Breast epithelium (tissue), 4 donors: ENCODE data around the gene PRPS1L1. TPM values are rescaled to one million over a fixed set of nuclear protein-coding genes. Genes with fewer than 3 reads are reported as not detected.

Experiments used
- DNase-seq, 2 donors: peaks; one replicate each; pipeline ENCODE4 v3.0.0-alpha.2; 2019; ENCODE audit warnings: low spot score in 2 of 2
- H3K27ac ChIP-seq, 2 donors: fragments of 200-600 bp; sonication (generic) in 1 of 2; one replicate each; pipeline ENCODE4 v1.5.1; 2016 to 2019; ENCODE audit warnings: mild to moderate bottlenecking in 1 of 2
- H3K27me3 ChIP-seq, 2 donors: fragments of 200-600 bp; sonication (generic) in 1 of 2; one replicate each; pipeline versions ENCODE4 v1.5.1 to v1.6.0; 2017 to 2019; ENCODE audit warnings: control low read depth in 1 of 2, mild to moderate bottlenecking in 1 of 2
- H3K36me3 ChIP-seq: fragments of 200-600 bp; one replicate; pipeline ENCODE4 v1.5.1; 2019
- H3K4me1 ChIP-seq, 2 donors: fragments of 200-600 bp; sonication (generic); one replicate each; pipeline ENCODE4 v1.5.1; 2016 to 2019; ENCODE audit warnings: control low read depth in 1 of 2
- H3K4me3 ChIP-seq, 3 donors: fragments of 200-600 bp; sonication (generic); 1 replicate in 2 of 3; 2 replicates in 1 of 3; pipeline ENCODE4 v1.5.1; 2016 to 2019; ENCODE audit warnings: mild to moderate bottlenecking in 3 of 3, moderate library complexity in 2 of 3
- H3K9me3 ChIP-seq, 2 donors: fragments of 200-600 bp; sonication (generic) in 1 of 2; one replicate each; pipeline ENCODE4 v1.5.1; 2016 to 2019; ENCODE audit warnings: control low read depth in 1 of 2
- POLR2A ChIP-seq: fragments of 450-650 bp; IDR thresholded peaks from one replicate; pipeline ENCODE4 v1.6.1; 2016; ENCODE audit warnings: antibody characterized with exemption, mild to moderate bottlenecking, moderate library complexity
- POLR2AphosphoS5 ChIP-seq, 3 donors: sonication (generic); formaldehyde crosslinking; IDR thresholded peaks; one replicate each; pipeline ENCODE4 v1.6.1; 2017; ENCODE audit warnings: antibody characterized with exemption in 3 of 3
- intact Hi-C: fragments of 100-400 bp; cut with DNase I; formaldehyde crosslinking; loops from one replicate; pipeline ENCODE4 v1.15.1; 2023; ENCODE audit warnings: low total_unique reads
- total RNA-seq, 3 donors: library from RNA; depleted of rRNA; stranded (reverse); fragments of >200 nt; gene quantifications; one replicate each; pipeline ENCODE4 v1.1.0, GENCODE V29; 2016
- TF ChIP-seq, protein P1 (sequence below), 3 donors: fragments of 450-650 bp; IDR thresholded peaks; one replicate each; pipeline ENCODE4 v1.5.1; 2016 to 2017; ENCODE audit warnings: antibody characterized with exemption in 3 of 3, mild to moderate bottlenecking in 3 of 3, moderate library complexity in 3 of 3

PRPS1L1 gene
- total RNA-seq: not detected

DNA sequence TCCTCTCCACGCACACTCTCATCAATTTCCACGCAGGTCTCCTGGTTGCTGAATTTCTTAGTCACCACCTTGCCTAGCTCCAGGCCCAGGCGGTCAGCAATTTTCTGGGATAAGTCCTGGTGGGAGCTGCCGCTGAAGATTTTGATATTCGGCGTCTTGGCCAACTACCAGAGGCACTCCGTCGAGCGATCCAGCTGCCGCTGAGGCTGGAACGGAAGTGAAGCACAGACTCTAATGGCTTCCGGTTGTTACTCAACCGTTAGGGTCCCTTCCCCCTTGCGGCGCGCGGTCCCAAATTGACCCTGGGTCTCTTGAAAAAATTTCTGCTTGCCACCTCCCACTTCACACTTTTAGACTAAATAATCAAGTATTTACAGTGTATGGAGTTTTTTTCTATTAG, at the start of gene PRPS1L1:
PRPS1L1 (minus strand) TSS at position 219 of the 400 bp plus-strand sequence.
- Histone ChIP-seq H3K27ac (no peak within 1 kb of the TSS), H3K4me3 (no peak within 1 kb of the TSS), H3K27me3 (no peaks in the 10 kb centered on the region), H3K9me3 (no peaks in the 10 kb centered on the region), H3K36me3 (no peaks in the 10 kb centered on the region), H3K4me1 (no peaks in the 10 kb centered on the region)
- DNase-seq: no peak
- intact Hi-C loops: no loop called here
- TF ChIP-seq POLR2AphosphoS5 (IDR thresholded peaks at IDR 0.05) (no peak), POLR2A (no peak)
- TF ChIP-seq, protein P1, sequence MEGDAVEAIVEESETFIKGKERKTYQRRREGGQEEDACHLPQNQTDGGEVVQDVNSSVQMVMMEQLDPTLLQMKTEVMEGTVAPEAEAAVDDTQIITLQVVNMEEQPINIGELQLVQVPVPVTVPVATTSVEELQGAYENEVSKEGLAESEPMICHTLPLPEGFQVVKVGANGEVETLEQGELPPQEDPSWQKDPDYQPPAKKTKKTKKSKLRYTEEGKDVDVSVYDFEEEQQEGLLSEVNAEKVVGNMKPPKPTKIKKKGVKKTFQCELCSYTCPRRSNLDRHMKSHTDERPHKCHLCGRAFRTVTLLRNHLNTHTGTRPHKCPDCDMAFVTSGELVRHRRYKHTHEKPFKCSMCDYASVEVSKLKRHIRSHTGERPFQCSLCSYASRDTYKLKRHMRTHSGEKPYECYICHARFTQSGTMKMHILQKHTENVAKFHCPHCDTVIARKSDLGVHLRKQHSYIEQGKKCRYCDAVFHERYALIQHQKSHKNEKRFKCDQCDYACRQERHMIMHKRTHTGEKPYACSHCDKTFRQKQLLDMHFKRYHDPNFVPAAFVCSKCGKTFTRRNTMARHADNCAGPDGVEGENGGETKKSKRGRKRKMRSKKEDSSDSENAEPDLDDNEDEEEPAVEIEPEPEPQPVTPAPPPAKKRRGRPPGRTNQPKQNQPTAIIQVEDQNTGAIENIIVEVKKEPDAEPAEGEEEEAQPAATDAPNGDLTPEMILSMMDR (IDR thresholded peaks at IDR 0.05): no peak

DNA sequence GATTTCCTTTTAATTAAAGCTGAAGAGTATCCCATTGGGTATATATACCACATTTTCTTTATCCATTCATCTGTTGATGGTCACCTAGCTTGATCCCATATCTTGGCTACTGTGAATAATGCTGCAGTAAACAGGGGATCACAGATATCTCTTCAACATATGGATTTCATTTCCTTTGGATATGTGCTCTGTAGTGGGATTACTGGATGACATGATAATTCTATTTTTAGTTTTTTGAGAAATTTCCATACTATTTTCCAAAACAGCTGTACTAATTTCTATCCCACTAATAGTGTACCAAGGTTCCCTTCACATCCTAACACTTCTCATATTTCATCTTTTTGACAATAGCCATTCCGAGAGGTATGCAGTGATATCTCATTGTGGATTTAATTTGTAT, 48.8 kb upstream of the PRPS1L1 start:
- H3K9me3 ChIP-seq: peaks cover 0 to 5% of the 10 kb centered on the region in 2 donors
- H3K4me1 ChIP-seq: no peaks in the 10 kb centered on the region
- no peak for TF ChIP-seq POLR2A
- TF ChIP-seq, protein P1 (IDR thresholded peaks at IDR 0.05): no peak
- TF ChIP-seq POLR2AphosphoS5 (IDR thresholded peaks at IDR 0.05): no peak
- no peaks in the 10 kb centered on the region for H3K36me3 ChIP-seq
- no peaks in the 10 kb centered on the region for H3K27me3 ChIP-seq
- DNase-seq: no peak
- intact Hi-C loops: no loop called here
- H3K27ac ChIP-seq: no peak overlapping the region
- no peak overlapping the region for H3K4me3 ChIP-seq

DNA sequence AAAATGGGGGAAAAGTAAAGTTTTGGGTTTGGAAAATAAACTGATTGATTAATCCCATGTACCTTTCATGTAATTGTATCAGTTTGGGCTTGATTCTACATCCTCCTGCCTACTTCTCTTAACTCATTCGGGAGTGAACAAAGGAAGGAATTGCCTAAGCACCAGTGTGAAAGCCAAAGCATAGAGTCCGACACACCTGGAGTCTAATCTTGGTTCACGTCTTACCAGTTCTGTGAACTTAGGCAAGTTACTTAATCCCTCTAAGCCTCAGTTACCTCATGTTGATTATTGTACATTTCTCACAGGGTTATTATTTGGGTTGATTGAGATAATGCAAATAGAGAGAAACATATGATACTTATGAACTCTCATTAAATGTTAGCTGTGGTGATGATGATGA, 41.1 kb upstream of the PRPS1L1 start:
- no peaks in the 10 kb centered on the region for H3K4me1 ChIP-seq
- no peaks in the 10 kb centered on the region for H3K36me3 ChIP-seq
- H3K4me3 ChIP-seq: no peak overlapping the region
- no peaks in the 10 kb centered on the region for H3K9me3 ChIP-seq
- H3K27ac ChIP-seq: no peak overlapping the region
- DNase-seq: no peak
- intact Hi-C loops: no loop called here
- TF ChIP-seq, protein P1 (IDR thresholded peaks at IDR 0.05): no peak
- TF ChIP-seq POLR2A (no peak), POLR2AphosphoS5 (IDR thresholded peaks at IDR 0.05) (no peak)
- no peaks in the 10 kb centered on the region for H3K27me3 ChIP-seq

DNA sequence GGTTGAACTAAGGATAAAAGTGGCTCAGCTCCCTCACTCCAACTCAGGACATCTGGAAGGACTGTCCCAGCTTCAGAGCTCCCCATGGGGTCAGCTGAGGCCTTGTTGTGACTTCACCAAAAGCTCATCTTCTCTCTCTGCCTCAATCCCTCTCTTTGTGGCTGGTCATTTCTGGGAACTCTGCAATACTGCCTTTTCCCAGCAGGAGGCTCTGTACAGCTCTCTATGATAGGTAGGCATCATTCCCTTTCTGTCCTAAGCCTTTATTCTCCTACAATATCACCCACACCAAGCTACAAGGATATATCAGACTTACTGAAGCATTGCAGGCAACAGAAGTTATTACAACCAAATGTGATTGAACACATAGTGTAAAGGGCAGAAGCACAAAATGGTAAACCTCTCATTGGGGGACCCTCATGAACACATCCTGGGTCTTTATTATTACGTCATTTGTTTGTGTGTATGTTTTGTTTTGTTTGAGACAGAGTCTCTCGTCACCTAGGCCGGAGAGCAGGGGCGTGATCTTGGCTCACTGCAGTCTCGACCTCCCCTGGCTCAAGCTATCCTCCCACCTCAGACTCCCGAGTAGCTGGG, 36.7 kb upstream of the PRPS1L1 start:
- Histone ChIP-seq H3K27me3 (no peaks in the 10 kb centered on the region), H3K36me3 (no peaks in the 10 kb centered on the region), H3K27ac (no peak overlapping the region), H3K4me1 (no peaks in the 10 kb centered on the region), H3K4me3 (no peak overlapping the region), H3K9me3 (no peaks in the 10 kb centered on the region)
- TF ChIP-seq POLR2A: no peak
- TF ChIP-seq, protein P1 (IDR thresholded peaks at IDR 0.05): peak in 1 of 3 donors; percentile 21
- intact Hi-C loops: no loop called here
- DNase-seq: no peak

DNA sequence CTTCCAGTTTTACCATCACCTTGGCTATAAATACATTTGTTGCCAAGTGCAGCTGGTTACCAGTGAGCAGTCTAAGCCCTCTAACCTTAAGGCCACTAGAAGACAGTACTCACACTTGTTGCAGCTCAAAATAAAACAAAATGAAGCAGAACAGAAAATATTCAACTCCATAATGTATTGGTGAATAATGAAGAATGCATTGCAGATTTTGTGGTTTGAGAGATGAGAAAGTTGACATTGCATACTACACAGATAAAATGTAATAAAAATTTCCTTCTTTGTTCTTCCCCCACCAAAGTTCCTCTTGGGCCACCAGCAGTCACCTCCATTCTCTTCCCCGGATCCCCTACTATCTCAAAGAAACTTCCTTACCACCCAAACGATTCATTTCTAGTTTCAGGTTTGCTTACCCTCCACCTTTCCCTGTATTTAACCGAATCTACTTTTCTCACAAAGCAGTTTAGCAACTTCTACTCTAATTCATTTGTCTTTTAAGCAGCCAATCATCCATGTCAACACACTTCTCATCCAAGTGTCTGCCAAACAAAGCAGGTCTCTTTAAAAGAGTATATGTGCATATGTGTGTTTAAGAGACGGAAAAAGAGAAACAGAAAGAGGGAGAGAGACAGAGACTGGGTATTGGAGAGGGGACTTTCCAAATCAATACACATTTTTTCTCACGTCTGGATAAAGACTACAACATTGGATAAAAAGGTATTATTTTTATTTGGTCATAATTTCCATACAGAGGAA, 35.7 kb upstream of the PRPS1L1 start:
- no peak for DNase-seq
- TF ChIP-seq POLR2A (no peak), POLR2AphosphoS5 (IDR thresholded peaks at IDR 0.05) (no peak)
- TF ChIP-seq, protein P1 (IDR thresholded peaks at IDR 0.05): no peak
- H3K27me3 ChIP-seq: no peaks in the 10 kb centered on the region
- no peak overlapping the region for H3K27ac ChIP-seq
- intact Hi-C loops: no loop called here
- H3K36me3 ChIP-seq: no peaks in the 10 kb centered on the region
- H3K4me3 ChIP-seq: no peak overlapping the region
- no peaks in the 10 kb centered on the region for H3K4me1 ChIP-seq
- H3K9me3 ChIP-seq: no peaks in the 10 kb centered on the region
